Measurements from ENCODE around the gene PEX6. TPM values are rescaled to one million over a fixed set of nuclear protein-coding genes. Genes with fewer than 3 reads are reported as not detected.
"Not testable (repeated sequence)": the region's sequence is repeated elsewhere in the genome, so short reads cannot be mapped to it uniquely, and the experiment has no call there.

PEX6 gene
- total RNA-seq, 1 donor from 2014 or later: 19.2 TPM

DNA sequence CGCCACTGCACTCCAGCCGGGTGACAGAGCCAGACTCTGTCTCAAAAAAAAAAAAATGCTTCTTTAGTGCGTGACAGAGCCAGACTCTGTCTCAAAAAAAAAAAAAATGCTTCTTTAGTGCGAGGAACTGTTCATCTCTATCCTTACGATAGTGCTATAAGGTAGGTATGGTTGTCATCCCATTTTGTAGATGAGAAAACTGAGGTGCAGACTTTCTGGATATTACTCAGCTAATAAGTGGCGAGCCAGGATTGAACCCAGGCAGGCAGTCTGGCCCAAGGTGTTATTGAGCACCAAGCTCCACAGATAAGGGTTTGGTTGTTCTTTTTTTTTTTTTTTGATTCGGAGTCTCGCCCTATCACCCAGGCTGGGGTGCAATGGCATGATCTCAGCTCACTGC is 22.9 kb upstream of the PEX6 start:
- no peak for DNase-seq (ENCODE audit: low read depth in 2 of 2)

DNA sequence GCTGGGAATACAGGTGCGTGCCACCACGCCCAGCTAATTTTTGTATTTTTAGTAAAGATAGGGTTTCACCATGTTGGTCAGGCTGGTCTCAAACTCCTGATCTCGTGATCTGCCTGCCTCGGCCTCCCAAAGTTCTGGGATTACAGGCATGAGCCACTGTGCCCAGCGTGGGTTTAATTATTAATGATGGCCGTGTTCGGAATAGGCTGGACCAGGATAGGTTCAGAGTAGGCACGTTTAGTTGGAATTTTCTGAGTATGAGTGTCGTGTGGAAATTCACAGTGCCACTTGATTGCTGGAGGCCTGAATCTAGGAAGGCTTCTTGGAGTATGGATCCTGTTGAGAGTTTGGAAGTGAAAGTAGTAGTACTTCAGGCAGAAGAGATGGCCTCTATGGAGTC is 19.2 kb upstream of the PEX6 start:
- DNase-seq (ENCODE audit: low read depth in 2 of 2): not testable (repeated sequence)

DNA sequence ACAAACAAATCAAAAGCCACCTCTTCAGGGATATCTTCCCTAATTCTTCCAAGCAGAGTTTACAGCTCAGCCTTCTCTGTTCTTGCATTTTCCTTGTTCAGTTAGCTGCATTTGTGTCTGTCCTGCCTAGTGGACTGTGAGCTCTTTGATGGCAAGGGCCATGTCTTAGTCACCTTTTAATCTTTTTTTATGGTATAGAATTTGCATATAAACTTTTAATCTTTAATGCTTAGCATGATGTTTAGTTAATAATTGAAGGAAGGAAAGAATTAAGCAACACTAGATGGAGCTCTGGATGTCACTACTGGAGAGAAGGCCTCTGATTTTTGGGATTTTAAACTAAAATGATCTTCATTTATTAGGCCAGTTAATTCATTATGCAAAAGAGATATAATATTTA is 17.5 kb upstream of the PEX6 start:
- DNase-seq (ENCODE audit: low read depth in 2 of 2): no peak

DNA sequence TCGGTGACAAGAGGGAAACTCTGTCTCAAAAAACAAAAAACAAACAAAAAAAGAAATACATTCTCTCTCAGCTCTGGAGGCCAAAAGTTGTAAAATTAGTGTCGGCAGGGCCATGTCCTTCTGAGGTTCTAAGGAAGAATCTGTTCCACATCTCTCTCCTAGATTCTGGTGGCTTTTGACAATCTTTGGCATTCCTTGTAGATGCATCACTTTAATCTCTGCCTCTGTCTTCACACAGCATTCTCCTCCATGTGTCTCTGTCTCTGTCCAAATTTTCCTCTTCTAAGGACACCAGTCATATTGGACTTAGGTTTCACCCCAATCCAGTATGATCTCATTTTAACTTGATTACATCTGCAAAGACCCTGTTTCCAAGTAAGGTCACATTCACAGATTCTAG is 14.5 kb upstream of the PEX6 start:
- no peak for DNase-seq (ENCODE audit: low read depth in 2 of 2)

DNA sequence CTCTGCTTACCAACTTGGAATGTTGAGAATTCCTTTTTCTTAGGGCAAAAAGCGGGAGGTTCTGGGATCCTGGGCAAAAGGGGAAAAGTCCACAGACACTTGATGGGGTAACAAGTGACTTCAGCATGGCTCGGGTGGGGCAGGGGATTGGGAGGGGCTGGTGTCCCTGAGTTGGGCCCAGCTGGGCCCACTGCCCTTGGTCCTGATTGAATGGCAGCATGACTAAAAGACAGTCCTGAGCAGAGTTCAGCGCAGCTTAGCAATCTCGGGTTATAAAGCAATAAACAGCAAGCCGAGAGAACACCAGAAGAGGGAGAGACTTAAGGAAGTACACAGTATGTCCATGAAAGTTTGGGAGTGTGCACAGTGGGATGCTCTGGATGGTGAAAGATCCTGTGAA is 10.9 kb upstream of the PEX6 start:
- DNase-seq (ENCODE audit: low read depth in 2 of 2): no peak

DNA sequence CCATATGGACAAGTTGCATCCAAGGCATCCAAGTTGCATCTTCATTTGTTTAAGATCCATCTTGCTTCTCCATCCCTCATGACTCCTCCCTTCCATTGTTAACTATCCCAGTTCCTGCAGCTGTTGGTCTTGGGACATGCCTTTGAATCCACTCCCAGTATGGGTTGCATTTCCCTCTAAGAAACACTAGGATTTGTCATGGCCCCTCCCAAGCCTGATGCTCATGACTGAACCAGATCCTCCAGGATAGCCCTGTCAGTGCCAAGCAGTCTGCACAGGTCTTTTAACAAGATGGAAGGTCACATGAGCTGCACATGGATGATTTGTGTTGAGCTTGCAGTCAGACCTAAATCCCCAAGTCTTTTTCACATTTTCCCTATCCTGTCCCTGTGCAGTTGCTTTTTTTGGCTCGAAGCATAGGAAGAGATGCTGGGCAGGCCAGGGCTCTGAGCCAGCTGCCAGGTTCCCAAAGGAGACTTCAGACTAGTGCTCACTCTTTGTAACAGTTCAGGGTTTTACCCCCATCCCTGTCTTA is 9.6 kb upstream of the PEX6 start:
- peak; percentile 40 to 57 for DNase-seq (ENCODE audit: low read depth in 2 of 2)

DNA sequence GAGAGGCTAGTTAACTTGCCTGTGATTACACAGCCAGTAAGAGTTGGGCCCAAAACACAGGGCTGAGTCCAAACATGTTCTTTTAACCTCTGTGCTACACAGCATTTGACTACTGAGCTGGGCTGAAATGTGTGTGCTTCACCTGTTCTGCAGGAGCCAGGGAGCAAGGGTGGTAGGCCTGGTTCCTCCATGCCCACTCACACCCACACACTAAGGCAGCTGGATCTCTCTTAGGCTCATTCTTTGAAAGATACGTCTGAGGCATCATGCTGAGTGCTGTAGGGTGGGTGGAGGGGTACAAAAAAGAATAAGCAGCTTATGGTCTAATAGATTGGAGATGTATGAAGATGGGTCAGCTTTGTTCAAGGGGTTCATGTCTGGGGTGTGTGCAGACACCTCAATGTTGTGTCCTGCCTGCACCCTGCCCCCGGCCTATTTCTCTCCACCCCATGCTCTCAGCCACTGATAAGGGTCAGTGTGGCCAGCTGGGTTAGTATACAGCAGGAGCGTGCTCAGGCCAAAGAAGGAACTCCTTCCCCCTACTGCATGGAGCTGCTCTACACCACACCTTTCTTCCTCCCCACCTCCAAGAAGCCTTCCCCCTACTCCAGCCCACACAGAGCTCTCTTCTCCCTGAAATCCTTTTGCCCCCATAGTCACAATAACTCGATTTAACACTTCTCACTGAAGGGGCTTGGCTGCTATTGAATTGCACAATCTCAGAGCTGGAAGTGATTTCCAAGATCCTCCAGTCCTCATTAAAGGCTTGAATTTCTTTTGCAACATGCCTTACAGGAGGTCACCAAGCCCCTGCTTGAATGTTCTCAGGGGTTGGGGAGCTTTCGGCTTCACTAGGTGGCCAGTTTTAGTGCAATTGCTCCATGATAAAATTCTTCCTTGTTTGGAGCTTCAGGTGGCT is 8.8 kb upstream of the PEX6 start:
- no peak for DNase-seq (ENCODE audit: low read depth in 2 of 2)

DNA sequence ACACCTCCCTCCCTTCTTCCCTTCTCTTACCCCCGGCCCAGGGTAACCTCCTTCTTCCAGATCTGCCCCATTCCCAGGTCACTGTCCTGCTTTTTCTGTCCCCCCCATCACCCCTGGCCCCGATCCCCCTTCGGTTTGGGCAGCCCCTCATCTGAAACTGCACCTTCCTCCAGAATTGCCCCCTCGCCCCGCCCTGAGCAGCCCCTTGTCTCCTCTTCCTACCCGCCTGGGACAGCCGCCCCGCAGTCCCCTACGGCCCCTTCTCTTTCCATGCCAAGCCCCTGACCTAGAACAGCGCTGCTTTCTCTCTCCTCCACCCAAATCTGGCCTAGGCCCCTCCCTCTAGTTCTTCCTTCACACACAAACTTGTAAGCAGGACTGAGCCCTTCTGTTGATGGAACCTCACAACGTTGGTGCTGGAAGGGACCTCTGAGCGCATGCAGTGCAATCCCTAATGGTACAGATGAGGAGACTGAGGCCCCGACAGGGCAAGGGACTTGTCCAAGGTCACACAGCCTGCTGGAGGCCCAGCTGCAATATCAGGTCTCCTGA is 6.0 kb upstream of the PEX6 start:
- peak; percentile 9 to 16 for DNase-seq (ENCODE audit: low read depth in 2 of 2)

DNA sequence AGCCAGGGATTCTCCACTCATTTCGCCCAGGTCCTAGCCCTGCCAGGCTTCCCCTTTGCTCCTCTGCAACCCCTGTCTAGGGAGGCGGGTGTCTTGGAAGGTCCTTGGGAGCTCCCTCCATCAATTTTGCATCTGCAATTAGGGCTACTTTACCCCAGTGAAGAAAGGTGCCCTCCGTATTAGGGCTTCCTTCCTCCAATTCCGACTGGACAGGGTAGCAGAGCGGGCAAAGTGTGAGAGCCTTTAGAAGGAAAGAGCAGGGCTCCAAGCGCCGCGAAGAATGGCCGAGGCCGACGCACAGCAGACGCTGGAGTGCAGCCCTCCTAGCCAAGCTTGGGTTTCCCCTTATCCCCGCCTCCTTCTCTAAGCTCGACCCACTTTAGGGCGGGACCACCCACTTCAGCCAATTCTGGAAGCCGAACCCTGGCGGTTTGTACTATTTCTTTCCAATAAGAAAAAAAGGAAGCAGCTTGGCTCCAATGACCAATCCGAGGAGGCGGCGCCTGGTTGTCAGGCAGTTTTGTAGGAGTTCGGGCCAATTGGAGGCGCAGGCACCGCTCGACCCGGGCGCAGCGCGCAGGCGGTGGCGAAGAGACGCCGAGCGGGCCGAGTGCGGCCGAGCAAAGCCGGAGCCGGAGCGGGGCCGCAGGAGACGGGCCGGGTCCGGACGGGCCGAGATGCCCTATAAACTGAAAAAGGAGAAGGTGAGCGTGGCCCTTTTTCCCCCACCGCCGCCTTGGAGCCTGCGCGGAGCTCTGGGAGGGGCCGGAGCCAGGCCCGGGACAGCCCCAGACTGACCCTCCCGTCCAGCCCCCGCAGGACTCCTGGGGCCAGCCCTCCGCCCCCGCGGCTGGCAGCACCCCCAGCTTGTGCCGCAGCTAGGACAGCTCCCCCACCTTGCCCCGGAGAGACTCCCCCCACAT is 5.3 kb upstream of the PEX6 start, which contains the start of gene PPP2R5D:
Gene PPP2R5D (plus strand): TSS at position 570 of the 923 bp plus-strand sequence. CDS start 108 bp downstream, at position 678.
- peak; percentile 98 to 99 for DNase-seq (ENCODE audit: low read depth in 2 of 2)

DNA sequence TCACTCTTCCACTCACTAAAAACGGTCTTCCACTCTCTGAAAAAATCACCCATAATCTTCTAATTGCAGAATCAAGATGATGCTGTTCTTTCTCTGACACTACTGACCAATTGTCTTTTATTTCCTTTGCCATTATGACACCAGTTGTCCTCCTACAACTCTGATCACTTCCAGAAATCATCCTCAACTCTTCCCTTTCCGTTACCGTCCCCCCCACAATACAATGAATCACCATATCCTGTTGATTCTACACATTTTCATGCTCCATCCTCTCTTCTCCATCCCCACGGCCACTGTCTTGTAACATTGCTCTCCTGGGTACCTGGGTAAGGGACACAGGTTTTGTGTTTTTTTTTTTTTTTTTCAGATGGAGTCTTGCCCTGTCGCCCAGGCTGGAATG is 2.9 kb upstream of the PEX6 start:
- DNase-seq (ENCODE audit: low read depth in 2 of 2): peak; percentile 29 to 52

DNA sequence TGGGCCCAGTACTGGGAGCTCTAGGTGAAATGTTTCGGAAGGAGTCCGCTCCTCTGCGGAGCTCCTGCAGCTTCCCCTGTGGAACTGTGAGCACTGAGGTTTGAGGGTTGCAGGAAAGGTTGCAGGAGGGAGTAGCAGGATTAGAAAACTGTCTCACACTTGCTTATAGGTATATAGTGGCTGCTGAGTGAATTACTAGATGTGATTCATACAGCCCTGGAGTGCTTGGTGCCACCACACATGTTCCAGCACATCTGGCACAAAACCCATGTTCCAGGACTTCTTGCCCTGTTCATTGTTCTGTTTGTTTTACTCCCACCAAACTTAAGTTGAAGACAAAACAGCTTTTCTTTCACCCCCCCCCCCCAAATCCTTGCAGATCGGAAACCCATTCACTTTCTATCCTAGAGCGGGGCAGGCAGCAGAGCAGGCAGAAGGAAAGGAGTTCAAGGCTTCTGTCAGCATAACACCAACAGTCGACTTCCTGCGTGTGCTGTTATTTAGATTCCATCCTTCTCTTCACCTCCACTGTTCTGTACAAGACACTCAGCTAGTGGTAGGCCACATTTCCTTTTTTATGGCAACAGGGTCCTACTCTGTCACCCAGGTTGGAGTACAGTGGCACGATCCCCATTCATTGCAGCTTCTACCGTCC is 669 bp upstream of the PEX6 start:
- DNase-seq (ENCODE audit: low read depth in 2 of 2): peak; percentile 44 to 56

DNA sequence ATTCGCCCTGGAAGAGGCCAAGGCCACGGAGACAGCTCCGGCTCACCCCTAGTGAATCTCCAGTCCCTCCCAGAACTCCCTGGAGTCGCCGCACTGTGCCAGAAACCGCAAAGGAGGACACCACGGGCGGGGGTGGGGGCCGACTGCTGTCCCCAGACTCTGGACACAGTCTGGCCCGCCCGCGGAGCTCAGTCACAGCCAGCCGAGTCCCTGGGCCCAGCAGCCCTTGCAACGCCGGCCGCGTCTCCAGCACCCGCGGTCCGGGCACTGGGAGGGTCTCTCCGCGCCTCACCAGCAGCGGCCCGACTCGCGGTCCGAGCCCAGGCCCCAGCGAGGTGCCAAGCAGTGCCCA is 518 bp downstream of the PEX6 start:
- peak in 1 of 2 donors; percentile 28 for DNase-seq (ENCODE audit: low read depth in 2 of 2)

DNA sequence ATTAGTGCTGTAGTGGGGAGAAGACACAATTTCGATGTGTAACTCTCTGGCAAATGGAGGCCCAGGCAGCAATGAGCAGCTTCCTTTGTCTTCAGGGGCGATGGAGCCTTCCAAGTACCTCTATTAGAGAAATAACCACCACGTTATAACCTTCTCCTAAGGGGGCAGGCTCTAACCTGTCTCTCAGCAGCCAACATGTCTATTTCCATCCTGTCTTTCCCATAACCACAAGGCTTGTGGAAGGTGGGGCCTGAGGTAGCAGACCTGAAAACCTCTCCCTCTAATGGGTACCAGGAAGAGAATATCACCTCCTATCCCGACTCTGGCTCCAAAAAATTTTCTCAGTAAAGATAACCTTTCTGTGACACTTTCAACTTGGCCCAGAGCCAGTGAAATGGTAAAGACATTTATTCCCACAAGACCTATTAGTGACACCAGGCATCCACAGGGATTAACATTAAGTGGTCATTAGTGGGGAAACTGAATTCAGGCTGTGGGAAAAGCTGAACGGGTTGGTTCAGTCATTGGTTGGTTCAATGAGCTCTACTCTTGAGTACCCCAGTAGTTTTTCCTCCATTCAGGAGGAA is 4.0 kb downstream of the PEX6 start:
- no peak for DNase-seq (ENCODE audit: low read depth in 2 of 2)

DNA sequence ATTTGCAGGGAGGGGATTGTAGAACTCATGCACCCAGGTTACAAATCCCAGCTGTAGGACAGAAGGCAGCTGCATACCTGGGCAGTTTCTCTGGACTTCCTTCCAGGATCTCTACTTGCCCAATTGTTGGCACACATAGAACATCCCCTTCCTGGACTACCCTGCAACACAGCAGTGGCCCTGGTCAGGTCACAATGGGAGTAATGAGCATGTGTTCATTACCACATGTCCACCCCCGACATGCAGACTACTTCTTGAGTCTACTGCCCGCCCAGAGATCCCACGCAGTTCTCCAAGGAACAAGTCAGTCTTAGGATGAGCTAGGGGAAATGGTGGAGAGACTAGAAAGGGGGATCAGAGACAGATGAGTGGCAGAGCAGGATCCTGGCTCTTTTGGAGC is 5.1 kb downstream of the PEX6 start:
- no peak for DNase-seq (ENCODE audit: low read depth in 2 of 2)

DNA sequence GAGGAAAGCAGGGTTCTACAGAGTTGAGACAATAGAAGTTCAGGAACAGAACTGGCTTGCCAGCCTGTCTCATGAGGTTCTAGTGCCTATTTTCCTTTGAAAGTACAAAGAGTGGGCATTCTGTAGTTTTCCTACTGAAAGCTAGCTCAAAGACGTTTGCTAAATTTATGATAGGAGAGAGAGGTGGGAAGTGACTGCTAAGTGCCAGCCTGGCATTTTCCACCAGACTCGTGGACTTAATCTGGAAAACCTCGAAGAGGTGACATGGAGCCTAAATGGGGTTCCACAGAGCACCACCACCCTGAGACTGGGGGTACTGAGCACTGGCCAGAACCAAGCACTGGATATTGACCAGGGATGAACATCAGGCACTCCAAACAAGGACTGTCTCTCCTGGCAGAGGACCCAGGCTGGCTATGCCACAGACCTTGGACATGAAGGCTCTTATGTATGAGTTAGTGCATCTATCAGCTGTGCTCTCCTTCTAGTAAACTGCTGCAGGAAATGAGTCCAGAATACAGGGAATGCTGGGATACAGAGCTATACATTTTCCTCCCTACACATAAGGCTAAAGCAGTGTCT is 7.1 kb downstream of the PEX6 start:
- no peak for DNase-seq (ENCODE audit: low read depth in 2 of 2)

DNA sequence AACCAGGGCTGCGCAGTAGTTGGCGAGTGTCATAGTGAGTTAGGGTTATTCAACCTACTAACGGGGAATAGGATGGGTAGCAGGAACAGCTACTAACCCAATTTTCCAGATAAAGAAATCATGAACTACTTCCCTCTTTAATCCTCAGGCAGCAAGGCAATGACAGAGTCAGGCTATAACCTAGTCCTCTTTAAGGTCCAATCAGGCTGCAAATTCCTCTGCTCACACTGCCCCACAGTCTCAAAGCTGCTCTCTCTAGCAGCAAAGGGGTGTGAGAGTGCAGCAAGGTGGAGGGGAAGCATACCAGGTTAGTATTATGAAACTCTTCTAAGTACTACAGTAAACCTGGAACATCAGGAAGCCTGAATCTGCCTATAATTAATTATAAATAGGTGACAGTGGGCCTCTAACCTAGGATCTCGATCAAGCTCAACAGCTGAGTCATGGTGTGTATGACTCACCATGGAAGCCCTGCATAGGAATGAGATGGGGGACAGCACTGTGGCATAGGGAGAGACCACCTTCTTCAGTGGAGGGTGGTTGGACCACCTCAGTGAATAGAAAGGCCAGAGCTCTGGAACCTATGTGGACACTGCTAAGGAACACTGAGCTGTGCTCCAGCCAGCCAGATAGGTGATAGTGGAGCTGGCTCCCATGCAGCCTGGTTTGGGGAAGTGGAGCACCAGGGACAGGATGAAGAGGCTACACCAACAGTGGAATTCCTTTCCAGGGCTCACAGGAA is 7.9 kb downstream of the PEX6 start:
- DNase-seq (ENCODE audit: low read depth in 2 of 2): peak; percentile 41 to 60

DNA sequence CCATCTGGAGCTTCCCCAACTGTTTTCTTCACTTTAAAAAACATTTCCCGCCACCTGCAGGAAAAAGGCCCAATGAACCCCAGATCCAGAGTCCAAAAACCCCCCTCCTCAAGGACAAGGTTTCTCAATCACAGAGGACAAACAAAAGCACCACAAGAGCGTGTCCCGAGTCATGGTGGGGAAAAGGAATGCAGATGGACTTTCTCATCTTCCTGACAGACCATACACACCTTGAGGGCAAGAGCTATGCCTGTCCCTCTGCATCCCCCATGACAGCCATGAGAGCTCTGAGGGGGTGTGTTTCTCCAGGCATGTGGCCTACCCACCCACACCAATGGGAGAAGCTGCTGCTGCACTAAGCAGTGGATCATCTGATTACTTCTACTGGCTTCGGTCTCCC is 9.0 kb downstream of the PEX6 start:
- no peak for DNase-seq (ENCODE audit: low read depth in 2 of 2)

DNA sequence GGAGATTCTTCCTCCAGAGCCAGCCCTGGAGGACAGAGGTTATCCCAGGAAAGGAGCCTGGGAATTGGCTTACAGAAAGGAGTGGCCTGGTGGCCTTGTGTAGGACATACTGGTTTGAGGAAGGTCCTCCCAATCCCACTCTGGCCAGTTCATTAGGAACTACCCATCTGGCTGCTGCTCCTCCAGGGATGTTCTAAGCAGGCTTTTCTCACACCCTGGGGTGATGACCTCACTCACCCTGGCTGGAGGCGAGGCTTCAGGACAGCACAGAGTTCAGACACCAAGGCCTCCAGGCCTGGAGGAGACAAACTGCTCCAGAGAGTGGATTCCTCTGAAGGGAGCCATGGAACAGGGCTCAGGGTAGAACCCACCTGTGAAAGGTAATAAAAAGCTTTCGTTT is 9.6 kb downstream of the PEX6 start:
- no peak for DNase-seq (ENCODE audit: low read depth in 2 of 2)

DNA sequence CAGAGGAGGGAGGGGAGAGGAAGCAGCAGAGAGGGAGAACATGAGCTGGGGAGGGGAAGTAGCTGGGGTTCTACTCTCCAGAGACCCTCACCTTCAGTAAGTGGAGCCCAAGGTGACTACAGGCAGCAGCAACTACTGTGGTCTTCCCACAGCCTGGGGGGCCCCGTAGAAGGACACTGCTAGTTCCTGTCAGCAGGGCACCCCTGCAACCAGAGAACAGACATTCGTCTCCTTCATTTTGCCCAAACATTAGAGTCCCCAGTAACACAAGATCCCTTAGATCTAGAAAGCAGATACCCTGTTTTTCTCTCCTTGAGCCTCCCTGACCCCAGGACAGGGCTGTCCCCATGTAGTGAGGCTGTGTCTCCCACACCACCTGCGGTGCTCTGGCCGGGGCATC is 10.2 kb downstream of the PEX6 start:
- no peak for DNase-seq (ENCODE audit: low read depth in 2 of 2)
